NCI-H2196 (cell line): ENCODE measurements around the gene TRIM41.

Experiments
- DNase-seq: peaks from one replicate; lab custom pipeline; 2025; ENCODE audit not compliant: unreplicated experiment; lab: John Stamatoyannopoulos, UW

TRIM41 gene

GRCh38 chr5:181231432-181231831 lies 8.4 kb downstream of the TRIM41 start:
- DNase-seq, result no peak

GRCh38 chr5:181232593-181232992 lies 9.5 kb downstream of the TRIM41 start:
- no peak for DNase-seq

GRCh38 chr5:181233088-181233800 lies 10.2 kb downstream of the TRIM41 start:
- DNase-seq, result no peak

GRCh38 chr5:181233801-181234454 lies 10.8 kb downstream of the TRIM41 start:
- no peak for DNase-seq

GRCh38 chr5:181234455-181235306 lies 11.6 kb downstream of the TRIM41 start:
- DNase-seq, result no peak

GRCh38 chr5:181235323-181235688 lies 12.2 kb downstream of the TRIM41 start:
- DNase-seq, result no peak

- no peak for DNase-seq
Measured at GRCh38 chr5:181235689-181236366, 12.7 kb downstream of the TRIM41 start.

GRCh38 chr5:181236471-181236870 lies 13.4 kb downstream of the TRIM41 start:
- no peak for DNase-seq

GRCh38 chr5:181236954-181237641 lies 14.0 kb downstream of the TRIM41 start:
- no peak for DNase-seq

- no peak for DNase-seq
Measured at GRCh38 chr5:181237729-181238385, 14.8 kb downstream of the TRIM41 start.

GRCh38 chr5:181239062-181239663 lies 16.1 kb downstream of the TRIM41 start:
- no peak for DNase-seq

GRCh38 chr5:181241393-181241975 lies 18.4 kb downstream of the TRIM41 start:
- DNase-seq, result no peak

- no peak for DNase-seq
Measured at GRCh38 chr5:181242031-181242451, 19.0 kb downstream of the TRIM41 start.

- no peak for DNase-seq
Measured at GRCh38 chr5:181243018-181243563, 20.0 kb downstream of the TRIM41 start.

- no peak for DNase-seq
Measured at GRCh38 chr5:181243564-181244343, 20.7 kb downstream of the TRIM41 start, which contains the start of gene RACK1. Gene RACK1 (minus strand): TSS chr5:181243906. CDS start chr5:181243800, 106 bp downstream.

GRCh38 chr5:181245427-181246275 lies 22.6 kb downstream of the TRIM41 start:
- no peak for DNase-seq
